ENCODE measurements around the gene APOB.

The APOB gene

DNA sequence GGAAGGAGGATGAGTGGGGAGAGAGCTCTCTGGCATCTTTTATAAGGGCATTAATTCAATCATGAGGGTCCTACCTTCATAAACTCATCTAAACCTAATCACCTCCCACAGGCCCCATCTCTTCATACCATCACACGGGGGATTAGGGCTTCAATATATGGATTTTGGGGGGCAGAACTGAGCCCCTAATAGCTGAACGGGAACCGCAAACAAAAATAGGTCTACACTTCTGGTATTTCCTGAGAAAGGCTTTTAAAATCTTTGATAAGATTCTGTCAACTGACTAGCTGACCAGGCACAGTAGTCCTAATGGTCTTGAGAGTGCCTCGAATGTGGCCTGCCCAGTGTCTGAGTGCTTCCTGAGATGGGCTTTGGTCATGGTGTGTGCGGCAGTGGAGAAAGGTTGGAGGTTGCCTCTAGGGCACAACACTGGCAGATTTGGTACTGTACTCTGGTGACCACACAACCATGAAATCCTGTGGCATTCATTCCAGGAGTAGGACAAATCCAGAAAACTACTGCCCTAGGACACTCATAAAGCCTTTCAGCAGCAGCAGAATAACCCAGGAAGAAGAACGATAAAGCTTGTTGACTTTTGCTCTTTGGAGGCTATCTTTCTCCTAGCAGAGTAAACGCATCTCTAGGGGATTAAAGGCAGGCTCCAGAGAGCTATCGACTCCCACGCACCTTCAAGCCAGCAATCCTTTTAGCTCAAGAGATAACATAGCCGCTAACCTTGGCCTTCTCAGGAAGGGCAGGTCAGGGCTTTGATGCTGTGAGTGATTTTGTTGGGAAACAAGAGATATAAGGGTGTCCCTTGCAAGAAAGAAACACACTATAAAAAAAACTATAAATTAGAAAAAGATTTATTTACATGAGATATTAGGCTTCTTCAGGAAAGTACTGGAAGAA is 12.3 kb upstream of the APOB start:
- H3K4me3 Mint-ChIP-seq = no peak overlapping the region
- no peak overlapping the region for H3K27ac Mint-ChIP-seq
- H3K27me3 Mint-ChIP-seq = peaks cover 6 to 17% of the 10 kb centered on the region in 2 donors
- H3K4me1 Mint-ChIP-seq (ENCODE audit: low read depth in 2 of 2) = no peaks in the 10 kb centered on the region
- no peaks in the 10 kb centered on the region for H3K9me3 Mint-ChIP-seq
- H3K36me3 Mint-ChIP-seq (ENCODE audit: insufficient read depth) = no peaks in the 10 kb centered on the region
- no peak for DNase-seq
- no peak for ATAC-seq (replicated peaks)

DNA sequence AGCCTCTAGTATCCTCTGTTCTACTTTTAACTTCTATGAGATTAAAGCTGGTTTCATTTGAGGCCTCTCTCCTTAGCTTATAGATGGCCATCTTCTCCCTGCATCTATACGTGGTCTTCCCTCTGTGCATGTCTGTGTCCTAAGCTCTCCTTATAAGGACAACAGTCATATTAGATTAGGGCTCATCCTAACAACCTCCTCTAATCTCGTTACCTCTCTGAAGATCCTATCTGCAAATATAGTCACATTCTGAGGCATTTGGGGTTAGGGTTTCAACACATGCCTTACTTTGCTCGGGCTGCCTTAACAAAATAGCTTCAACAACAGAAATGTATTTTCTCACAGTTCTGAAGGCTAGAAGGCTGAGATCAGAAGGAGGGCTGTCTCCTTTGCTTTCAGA is 11.6 kb upstream of the APOB start:
- no peaks in the 10 kb centered on the region for H3K9me3 Mint-ChIP-seq
- H3K4me1 Mint-ChIP-seq (ENCODE audit: low read depth in 2 of 2) = no peaks in the 10 kb centered on the region
- no peaks in the 10 kb centered on the region for H3K36me3 Mint-ChIP-seq (ENCODE audit: insufficient read depth)
- ATAC-seq (replicated peaks) (no peak), DNase-seq (no peak)
- no peak overlapping the region for H3K4me3 Mint-ChIP-seq
- H3K27ac Mint-ChIP-seq = no peak overlapping the region
- peaks cover 6 to 17% of the 10 kb centered on the region in 2 donors for H3K27me3 Mint-ChIP-seq

DNA sequence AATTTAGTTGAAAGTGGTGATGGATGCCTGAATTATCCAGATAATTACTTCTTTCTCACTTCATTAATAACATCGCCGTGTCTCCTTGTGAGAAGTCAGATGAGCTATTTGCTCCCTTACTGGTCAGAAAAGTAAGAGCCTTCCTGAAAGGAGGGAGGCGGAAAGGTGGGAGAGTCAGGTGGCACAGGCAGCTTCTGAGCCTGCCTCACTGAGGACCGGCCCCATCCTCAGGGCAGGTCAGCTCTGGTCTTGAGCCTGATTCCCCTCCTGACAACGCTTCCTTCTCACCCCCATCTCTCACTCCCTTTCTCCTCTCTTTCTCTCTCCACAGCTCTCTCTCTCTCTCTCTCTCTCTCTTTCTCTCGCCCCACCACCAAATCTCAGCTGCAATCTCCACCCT is 10.1 kb upstream of the APOB start:
- no peak for ATAC-seq (replicated peaks)
- no peaks in the 10 kb centered on the region for H3K36me3 Mint-ChIP-seq (ENCODE audit: insufficient read depth)
- no peaks in the 10 kb centered on the region for H3K9me3 Mint-ChIP-seq

DNA sequence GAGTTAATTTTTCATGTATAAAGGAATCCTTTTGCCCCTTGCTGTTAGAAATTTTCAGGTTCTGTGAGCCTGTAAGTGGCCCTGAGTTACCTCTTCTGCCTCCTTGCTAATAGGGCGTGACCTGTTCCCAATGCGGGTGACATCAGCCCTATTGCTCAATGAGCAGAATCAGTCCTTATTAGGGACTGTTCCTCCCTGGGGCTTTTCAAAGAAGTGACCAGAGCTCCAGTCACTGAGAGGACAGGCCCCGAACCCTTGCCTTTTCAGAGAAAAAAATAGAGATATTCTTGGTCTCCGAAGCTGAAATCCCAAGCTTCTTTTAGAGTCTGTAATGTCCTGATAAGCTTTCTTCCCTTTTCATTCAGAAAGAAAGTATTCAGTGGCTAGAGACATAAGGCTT is 8.2 kb upstream of the APOB start:
- Mint-ChIP-seq H3K9me3 (no peaks in the 10 kb centered on the region), H3K36me3 (ENCODE audit: insufficient read depth) (no peaks in the 10 kb centered on the region), H3K27ac (no peak overlapping the region), H3K27me3 (peaks cover 17 to 21% of the 10 kb centered on the region in 2 donors), H3K4me1 (ENCODE audit: low read depth in 2 of 2) (no peaks in the 10 kb centered on the region), H3K4me3 (no peak overlapping the region)
- no peak for DNase-seq
- ATAC-seq (replicated peaks) = no peak

More for the DNA sequence above, 10.1 kb upstream of the APOB start:
- Mint-ChIP-seq H3K4me1 (ENCODE audit: low read depth in 2 of 2) (no peaks in the 10 kb centered on the region), H3K27me3 (peaks cover 7 to 17% of the 10 kb centered on the region in 2 donors), H3K27ac (no peak overlapping the region), H3K4me3 (no peak overlapping the region)
- DNase-seq = no peak

DNA sequence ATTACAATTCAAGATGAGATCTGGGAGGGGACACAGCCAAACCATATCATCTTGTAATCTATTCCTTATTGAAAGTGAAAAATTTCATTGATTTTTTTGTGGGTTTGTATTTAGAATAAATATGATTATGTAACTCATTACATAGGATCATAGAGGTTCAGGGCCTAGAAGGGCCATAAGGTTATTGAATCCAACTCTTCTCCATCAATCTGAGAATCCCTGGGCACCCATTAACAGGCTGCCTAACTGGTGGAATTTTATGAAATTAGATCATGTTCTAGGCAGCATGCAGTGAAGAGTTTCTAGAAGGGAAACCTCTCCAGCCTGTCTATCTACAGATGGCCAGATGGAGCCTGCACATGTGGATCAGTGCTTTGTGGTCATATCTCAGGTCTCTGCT is 6.3 kb upstream of the APOB start:
- Mint-ChIP-seq H3K4me1 (ENCODE audit: low read depth in 2 of 2) (no peaks in the 10 kb centered on the region), H3K36me3 (ENCODE audit: insufficient read depth) (no peaks in the 10 kb centered on the region), H3K27me3 (peaks cover 12 to 35% of the 10 kb centered on the region in 2 donors), H3K9me3 (no peaks in the 10 kb centered on the region), H3K4me3 (no peak overlapping the region), H3K27ac (no peak overlapping the region)
- ATAC-seq (replicated peaks) (no peak), DNase-seq (no peak)

DNA sequence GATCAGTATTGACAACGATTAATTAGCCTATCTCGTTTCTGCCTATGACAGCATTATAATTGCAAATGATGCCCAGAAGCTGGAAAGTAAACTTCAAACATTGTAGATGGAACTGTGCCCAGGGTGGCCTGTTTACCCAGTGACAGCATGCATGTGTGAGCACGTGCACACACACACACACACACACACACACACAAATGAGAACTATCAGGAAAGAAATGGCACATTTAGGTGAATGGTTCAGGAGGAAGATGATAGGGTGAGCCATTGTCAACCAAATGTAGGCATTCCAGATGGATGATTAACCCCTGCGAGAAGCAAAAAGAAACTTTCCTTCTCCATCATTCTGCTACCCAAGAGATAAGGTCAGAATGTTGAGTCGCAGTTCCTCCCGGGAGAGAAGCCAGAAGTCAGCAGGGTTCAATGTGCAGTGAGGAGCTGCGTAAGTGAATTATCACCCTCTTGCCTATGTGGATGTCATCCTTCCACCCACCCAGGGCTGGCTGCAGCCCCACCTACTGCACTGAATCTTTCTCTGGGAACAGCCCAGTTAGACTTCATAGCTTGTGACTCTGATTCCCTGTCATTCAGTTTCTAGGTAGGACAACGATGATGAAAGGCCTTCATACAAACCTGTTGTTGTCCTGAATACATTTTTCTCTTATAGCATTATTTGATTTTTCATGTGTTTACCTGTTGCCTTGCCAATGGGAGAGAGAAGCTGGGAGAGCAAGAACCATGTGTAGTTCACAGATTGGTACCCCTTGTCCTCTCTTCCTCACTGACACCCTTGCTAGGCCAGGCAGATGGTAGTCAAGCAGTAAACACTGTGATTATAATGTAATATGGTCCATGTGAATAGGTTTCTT is 3.5 kb upstream of the APOB start:
- DNase-seq = no peak
- peaks cover 25 to 57% of the 10 kb centered on the region in 2 donors for H3K27me3 Mint-ChIP-seq

DNA sequence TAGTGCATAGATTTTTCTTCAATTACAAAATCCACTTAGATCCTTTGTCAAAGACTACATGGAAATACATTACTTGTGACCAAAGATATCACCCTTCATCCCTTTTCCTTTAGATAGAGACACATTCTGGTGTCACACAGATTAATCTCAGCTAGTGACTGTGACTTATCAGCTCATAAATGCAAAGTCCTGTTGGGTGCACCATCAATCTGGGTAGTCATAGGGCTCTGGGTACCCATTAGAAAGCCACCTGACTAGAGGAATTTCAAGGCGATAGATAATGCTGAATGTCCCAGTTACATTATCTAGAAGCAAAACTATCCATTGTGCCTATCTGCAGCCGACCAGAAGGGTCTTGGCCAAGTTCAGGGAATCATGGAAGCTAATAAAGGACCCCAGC is 2.6 kb upstream of the APOB start:
- Mint-ChIP-seq H3K9me3 (no peaks in the 10 kb centered on the region), H3K27ac (no peak overlapping the region), H3K4me3 (no peak overlapping the region), H3K36me3 (ENCODE audit: insufficient read depth) (no peaks in the 10 kb centered on the region), H3K27me3 (peaks cover 30 to 66% of the 10 kb centered on the region in 2 donors), H3K4me1 (ENCODE audit: low read depth in 2 of 2) (peaks cover 3 to 4% of the 10 kb centered on the region in 2 donors)
- no peak for DNase-seq
- no peak for ATAC-seq (replicated peaks)

More for the DNA sequence above, 3.5 kb upstream of the APOB start:
- H3K27ac Mint-ChIP-seq = no peak overlapping the region
- H3K4me3 Mint-ChIP-seq = no peak overlapping the region
- ATAC-seq (replicated peaks) = no peak
- H3K4me1 Mint-ChIP-seq (ENCODE audit: low read depth in 2 of 2) = peaks cover 3 to 4% of the 10 kb centered on the region in 2 donors
- no peaks in the 10 kb centered on the region for H3K9me3 Mint-ChIP-seq
- H3K36me3 Mint-ChIP-seq (ENCODE audit: insufficient read depth) = no peaks in the 10 kb centered on the region

DNA sequence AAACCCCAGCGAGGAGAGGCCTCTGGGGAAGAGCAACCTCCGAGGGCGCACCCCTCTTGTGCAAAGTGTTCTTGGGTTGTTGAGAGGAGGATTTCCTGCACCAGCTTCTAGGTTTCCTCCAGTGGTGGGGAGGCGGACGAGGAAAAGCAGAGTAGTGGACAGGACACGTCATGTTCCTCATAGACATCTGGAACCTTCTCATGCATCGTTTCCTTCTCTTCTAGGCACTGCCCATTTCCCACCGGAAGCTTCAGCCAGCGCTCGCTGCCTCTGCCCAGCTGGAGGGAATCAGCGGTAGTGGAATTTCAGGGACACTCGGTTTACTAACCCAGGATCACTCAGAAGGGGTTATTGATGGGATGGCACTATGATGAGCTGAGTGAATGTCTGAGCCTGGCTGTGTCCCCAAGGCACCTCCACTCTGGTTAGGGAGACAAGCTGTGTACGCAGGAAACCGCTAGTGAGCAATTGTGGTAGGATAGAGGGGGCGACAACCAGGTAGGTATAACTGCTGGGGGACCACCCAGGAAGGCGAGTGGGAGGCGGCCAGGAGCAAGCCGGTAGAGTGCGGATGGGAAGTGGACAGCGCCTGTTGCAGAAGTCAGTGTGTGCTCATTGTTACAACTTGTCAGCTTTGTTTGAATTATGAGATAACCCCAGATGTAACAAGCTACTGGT is 960 bp upstream of the APOB start:
- Mint-ChIP-seq H3K27ac (no peak overlapping the region), H3K4me1 (ENCODE audit: low read depth in 2 of 2) (peaks cover 3 to 4% of the 10 kb centered on the region in 2 donors), H3K27me3 (peaks cover 30 to 66% of the 10 kb centered on the region in 2 donors), H3K9me3 (no peaks in the 10 kb centered on the region), H3K4me3 (no peak overlapping the region), H3K36me3 (ENCODE audit: insufficient read depth) (no peaks in the 10 kb centered on the region)
- ATAC-seq (replicated peaks) (no peak), DNase-seq (no peak)

DNA sequence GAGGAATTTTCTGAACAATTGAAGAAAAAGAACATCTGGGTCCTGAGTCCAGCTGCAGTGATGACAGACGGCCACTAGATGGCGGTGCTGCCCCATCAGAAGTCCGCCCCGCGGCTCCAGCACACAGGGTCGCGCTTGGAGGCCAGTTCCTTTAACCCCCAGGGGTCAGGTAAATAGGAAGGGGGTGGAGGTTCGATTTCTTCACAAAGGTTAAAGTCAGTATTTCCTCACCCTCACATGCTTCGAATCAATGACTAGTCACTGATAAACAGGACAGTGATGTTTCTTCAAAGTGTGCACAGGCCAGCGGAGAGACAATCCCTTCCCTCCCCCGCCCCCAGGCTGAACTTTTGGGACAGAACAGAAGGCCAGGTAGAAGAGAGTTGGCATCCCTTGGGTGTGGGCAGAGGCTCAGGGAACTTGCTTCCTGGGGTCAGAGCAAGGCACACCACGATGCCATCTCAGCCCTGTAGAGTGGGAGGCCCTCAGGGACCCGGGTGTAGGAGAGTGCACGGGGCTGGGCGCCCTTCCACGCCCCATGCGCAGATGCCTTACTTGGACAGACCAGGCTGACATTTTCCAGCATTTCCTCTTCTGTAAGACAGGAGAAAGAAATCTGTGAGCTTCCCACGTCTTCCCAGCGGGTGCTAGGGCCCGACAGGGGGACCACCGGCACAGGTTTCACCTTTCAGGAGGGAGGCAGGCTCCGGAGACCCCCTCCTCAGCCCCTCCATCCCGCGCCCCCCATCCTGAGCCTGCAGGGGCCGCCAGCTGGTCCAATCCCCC is 722 bp downstream of the APOB start:
- no peak overlapping the region for H3K27ac Mint-ChIP-seq
- H3K4me3 Mint-ChIP-seq = peak overlapping the region; percentile 42 to 66
- peaks cover 34 to 56% of the 10 kb centered on the region in 2 donors for H3K27me3 Mint-ChIP-seq
- H3K9me3 Mint-ChIP-seq = no peaks in the 10 kb centered on the region
- H3K36me3 Mint-ChIP-seq (ENCODE audit: insufficient read depth) = no peaks in the 10 kb centered on the region
- ATAC-seq (replicated peaks) (peak; percentile 61), DNase-seq (peak; percentile 25 to 32 (median 31))
- peaks cover 3 to 4% of the 10 kb centered on the region in 2 donors for H3K4me1 Mint-ChIP-seq (ENCODE audit: low read depth in 2 of 2)

DNA sequence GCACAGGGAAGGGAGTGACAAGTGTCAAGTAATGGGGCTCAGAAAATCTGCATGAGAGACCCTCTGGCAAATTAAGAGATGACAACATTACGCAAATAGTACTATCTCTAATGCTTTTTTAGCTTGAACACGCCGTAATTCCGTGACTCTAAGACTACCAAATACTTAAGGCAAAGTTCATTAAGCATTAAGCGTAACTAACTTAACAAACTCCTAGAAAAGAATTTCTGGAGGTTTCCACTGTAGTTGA is 1.2 kb downstream of the APOB start:
- Mint-ChIP-seq H3K27ac (no peak overlapping the region), H3K36me3 (ENCODE audit: insufficient read depth) (no peaks in the 10 kb centered on the region), H3K4me3 (peak overlapping the region in 1 of 2 donors; percentile 66), H3K27me3 (peaks cover 34 to 52% of the 10 kb centered on the region in 2 donors), H3K4me1 (ENCODE audit: low read depth in 2 of 2) (peaks cover 3 to 4% of the 10 kb centered on the region in 2 donors), H3K9me3 (no peaks in the 10 kb centered on the region)
- DNase-seq (no peak), ATAC-seq (replicated peaks) (no peak)

DNA sequence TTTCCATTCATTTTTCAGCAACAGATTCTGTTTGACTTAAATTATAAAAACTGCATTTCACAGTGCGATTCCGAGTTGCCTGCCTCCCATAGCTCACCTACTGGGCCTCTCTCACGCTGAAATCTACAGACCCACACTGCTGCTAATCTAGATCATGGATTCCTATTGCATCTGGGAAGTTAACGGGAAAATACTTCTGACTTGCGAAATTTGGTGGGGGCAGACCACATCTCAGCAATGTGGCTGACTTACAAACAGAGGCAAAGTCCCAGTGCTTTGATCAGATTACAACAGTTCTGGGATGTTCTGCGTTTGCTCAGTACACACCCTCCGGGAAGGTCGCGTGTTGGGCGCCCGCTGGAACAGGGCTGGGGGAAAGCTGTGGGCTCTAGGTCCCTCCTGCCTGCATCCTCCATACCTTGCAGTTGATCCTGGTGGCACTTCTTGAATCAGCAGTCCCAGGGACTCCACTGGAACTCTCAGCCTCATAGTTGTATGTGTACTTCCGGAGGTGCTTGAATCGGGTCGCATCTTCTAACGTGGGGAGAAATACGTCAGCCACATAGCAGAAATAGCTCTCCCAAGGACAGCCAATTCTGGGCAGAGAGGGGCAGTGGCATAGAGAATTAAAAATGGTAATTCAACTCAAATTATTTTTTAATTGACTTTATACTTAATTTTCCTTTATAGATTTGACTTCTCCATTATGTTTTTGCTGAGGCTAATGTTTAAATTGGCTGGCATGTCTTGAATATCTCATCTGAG is 1.7 kb downstream of the APOB start:
- DNase-seq (no peak), ATAC-seq (replicated peaks) (no peak)
- Mint-ChIP-seq H3K27me3 (peaks cover 32 to 49% of the 10 kb centered on the region in 2 donors), H3K4me3 (no peak overlapping the region), H3K4me1 (ENCODE audit: low read depth in 2 of 2) (peaks cover 3 to 4% of the 10 kb centered on the region in 2 donors), H3K9me3 (no peaks in the 10 kb centered on the region), H3K36me3 (ENCODE audit: insufficient read depth) (no peaks in the 10 kb centered on the region), H3K27ac (no peak overlapping the region)

DNA sequence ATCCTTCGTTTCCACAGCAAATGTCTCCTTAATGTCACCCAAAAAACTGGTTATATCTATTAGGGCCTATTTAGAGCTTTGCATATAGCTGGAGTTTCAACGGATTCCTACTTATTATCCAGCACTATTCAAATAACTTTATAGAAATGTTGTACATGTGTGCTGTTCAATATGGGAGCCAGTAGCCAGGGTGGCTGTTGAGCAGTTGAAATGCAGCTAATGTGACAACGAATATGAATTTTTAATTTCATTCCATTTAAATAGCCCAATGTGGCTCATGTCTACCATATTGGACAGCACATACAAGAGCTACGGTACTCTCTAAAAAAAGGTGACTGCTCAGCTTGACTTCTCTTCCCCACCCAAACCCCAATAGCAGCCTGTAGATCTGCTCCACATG is 2.4 kb downstream of the APOB start:
- no peak overlapping the region for H3K27ac Mint-ChIP-seq
- peaks cover 30 to 46% of the 10 kb centered on the region in 2 donors for H3K27me3 Mint-ChIP-seq
- no peaks in the 10 kb centered on the region for H3K9me3 Mint-ChIP-seq
- peaks cover 3 to 4% of the 10 kb centered on the region in 2 donors for H3K4me1 Mint-ChIP-seq (ENCODE audit: low read depth in 2 of 2)
- DNase-seq = no peak
- H3K36me3 Mint-ChIP-seq (ENCODE audit: insufficient read depth) = no peaks in the 10 kb centered on the region
- ATAC-seq (replicated peaks) = no peak
- no peak overlapping the region for H3K4me3 Mint-ChIP-seq

All from effector memory CD8-positive, alpha-beta T cell (primary cell).